ENCODE measurements around the gene CCDC136.

The CCDC136 gene

DNA sequence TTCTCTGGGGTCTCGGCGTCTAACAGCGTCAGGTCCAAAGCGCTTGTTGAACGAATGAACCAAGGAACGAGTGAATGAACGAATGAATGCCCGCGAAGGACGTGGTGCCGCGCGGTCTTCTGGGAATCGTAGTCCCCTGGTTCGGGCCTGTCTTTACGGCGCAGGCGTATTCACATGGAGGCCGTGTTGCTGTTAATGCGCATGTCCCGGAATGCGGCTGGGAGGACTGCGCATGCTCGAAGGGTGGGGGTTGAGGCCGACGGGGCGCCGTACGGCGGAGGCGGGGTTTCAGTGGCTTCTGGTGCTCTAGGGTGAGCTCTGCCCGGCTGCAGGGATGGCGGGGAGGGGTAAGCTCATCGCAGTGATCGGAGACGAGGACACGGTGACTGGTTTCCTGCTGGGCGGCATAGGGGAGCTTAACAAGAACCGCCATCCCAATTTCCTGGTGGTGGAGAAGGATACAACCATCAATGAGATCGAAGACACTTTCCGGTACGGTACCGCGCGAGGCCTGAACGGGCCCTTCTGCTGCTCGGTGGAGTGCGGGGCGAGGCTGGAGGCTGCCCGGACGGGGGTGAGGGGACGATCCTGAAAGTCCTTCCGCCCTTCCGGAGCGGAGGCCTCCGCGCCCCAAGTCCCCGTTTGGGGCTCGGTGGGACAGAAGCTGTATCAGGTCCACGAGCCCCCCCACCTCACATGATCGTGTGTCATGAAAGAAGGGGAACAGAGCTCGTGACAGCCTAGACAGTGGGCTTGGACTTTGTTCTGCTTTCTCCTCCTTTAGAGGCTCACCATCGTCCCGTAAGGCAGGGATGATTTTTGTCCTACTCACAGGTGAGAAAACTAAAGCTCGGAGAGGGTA lies 71.0 kb downstream of the CCDC136 start, which contains the start of gene ATP6V1F:
ATP6V1F (plus strand) TSS at position 286 of the 862 bp plus-strand sequence; CDS start at position 335, 49 bp downstream.
- peak; percentile 96 for DNase-seq (ENCODE audit: extremely low read depth, low read depth)
- H3K4me3 ChIP-seq (replicated peaks; ENCODE audit: low read depth, low read length) = peak within 1 kb of the TSS; percentile 98
- TF ChIP-seq, protein P1, sequence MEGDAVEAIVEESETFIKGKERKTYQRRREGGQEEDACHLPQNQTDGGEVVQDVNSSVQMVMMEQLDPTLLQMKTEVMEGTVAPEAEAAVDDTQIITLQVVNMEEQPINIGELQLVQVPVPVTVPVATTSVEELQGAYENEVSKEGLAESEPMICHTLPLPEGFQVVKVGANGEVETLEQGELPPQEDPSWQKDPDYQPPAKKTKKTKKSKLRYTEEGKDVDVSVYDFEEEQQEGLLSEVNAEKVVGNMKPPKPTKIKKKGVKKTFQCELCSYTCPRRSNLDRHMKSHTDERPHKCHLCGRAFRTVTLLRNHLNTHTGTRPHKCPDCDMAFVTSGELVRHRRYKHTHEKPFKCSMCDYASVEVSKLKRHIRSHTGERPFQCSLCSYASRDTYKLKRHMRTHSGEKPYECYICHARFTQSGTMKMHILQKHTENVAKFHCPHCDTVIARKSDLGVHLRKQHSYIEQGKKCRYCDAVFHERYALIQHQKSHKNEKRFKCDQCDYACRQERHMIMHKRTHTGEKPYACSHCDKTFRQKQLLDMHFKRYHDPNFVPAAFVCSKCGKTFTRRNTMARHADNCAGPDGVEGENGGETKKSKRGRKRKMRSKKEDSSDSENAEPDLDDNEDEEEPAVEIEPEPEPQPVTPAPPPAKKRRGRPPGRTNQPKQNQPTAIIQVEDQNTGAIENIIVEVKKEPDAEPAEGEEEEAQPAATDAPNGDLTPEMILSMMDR (IDR thresholded peaks at IDR 0.05; ENCODE audit: low read depth, low read length, missing control alignments) = no peak

DNA sequence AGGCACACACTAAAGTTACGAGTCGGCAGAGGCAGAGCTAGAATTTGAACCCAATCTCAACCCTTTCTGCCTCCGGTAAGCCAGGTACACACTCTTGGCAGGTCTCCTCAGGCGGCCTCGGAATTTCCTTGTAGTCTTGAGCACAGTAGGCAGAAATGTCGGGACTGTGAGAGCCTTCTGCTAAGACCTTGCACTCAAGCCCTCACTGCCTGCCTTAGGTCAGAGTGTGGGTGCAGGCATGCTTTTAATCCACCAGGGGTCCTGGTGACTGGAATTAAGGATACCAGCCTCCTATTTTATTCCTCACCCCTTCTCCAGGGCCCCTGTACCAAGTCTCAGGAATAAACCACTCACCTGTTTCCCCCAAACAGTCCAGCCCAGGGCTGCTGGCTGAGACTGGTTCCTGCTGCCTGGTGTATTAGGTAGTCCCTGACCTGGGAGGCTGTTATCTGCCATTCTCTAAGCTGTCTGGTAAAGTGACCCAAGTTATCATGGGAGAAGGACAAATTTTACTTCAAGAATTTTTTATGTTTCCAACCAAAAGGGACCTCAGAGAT lies 71.7 kb downstream of the CCDC136 start:
- peak overlapping the region; percentile 98 for H3K4me3 ChIP-seq (replicated peaks; ENCODE audit: low read depth, low read length)
- DNase-seq (ENCODE audit: extremely low read depth, low read depth) = no peak
- TF ChIP-seq, protein P1 (IDR thresholded peaks at IDR 0.05; ENCODE audit: low read depth, low read length, missing control alignments) = peak; percentile 54

DNA sequence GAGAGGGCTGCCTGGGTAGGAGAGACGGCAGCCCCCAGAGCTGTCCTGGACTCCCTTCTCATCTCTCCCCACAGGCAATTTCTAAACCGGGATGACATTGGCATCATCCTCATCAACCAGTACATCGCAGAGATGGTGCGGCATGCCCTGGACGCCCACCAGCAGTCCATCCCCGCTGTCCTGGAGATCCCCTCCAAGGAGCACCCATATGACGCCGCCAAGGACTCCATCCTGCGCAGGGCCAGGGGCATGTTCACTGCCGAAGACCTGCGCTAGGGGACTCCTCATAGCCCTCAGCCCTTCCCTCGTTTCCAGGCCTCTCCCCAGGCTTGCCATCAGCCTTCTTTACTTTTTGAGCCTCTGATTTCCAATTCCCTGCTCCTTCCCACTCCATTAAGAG lies 73.5 kb downstream of the CCDC136 start:
- DNase-seq (ENCODE audit: extremely low read depth, low read depth) = no peak
- H3K4me3 ChIP-seq (replicated peaks; ENCODE audit: low read depth, low read length) = no peak overlapping the region
- TF ChIP-seq, protein P1 (IDR thresholded peaks at IDR 0.05; ENCODE audit: low read depth, low read length, missing control alignments) = no peak

DNA sequence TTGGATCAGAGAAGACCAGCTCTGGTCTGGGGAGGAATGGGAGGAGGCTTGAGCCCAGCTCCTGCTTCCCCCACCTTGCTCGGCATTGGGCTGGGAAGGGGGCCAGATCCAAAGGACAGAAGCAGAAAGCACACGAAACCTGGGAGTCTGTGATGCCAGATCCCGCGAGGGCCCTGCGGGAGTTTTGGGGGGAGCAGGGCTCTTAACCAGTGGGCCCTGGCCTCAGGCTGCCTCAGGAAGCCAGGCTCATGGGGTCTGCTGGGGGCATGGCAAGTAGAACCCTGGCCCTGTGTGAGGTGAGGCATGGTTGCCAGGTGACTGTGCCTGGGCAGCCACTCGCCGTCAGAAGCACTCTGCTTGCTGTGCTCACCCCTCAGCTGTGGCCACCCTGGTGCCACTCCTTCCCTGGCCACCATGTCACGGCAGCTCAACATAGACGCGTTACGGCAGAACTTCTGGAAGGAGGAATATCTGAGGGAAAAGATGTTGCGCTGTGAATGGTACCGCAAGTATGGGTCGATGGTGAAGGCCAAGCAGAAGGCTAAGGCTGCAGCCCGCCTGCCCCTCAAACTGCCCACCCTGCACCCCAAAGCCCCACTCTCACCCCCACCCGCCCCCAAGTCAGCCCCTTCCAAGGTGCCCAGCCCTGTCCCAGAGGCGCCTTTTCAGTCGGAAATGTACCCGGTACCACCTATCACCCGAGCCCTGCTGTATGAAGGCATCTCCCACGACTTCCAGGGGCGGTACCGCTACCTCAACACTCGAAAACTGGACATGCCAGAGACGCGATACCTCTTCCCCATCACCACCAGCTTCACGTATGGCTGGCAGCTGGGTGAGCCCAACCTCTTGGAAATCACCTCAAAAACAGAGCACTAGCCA lies 74.5 kb downstream of the CCDC136 start:
- H3K4me3 ChIP-seq (replicated peaks; ENCODE audit: low read depth, low read length) = no peak overlapping the region
- no peak for DNase-seq (ENCODE audit: extremely low read depth, low read depth)
- TF ChIP-seq, protein P1 (IDR thresholded peaks at IDR 0.05; ENCODE audit: low read depth, low read length, missing control alignments) = no peak

DNA sequence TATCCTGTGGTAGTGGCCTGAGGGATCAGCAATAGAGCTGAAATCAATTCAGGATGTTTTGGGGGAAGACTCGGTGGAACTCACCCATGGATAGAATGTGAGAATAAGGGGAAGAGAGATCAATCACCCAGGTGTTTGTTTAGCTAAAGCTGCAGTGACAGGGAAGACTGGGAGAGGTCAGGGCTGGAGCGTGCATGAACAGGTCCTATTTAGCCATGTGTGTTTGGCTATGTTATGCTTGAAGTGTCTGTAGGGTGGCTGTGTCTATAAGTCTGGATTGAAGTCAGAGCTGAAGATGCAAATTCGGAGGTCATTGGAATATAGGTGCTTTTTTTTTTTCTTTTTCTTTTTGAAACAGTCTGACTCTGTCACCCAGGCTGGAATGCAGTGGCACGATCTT lies 75.5 kb downstream of the CCDC136 start:
- no peak overlapping the region for H3K4me3 ChIP-seq (replicated peaks; ENCODE audit: low read depth, low read length)
- TF ChIP-seq, protein P1 (IDR thresholded peaks at IDR 0.05; ENCODE audit: low read depth, low read length, missing control alignments) = no peak
- no peak for DNase-seq (ENCODE audit: extremely low read depth, low read depth)

DNA sequence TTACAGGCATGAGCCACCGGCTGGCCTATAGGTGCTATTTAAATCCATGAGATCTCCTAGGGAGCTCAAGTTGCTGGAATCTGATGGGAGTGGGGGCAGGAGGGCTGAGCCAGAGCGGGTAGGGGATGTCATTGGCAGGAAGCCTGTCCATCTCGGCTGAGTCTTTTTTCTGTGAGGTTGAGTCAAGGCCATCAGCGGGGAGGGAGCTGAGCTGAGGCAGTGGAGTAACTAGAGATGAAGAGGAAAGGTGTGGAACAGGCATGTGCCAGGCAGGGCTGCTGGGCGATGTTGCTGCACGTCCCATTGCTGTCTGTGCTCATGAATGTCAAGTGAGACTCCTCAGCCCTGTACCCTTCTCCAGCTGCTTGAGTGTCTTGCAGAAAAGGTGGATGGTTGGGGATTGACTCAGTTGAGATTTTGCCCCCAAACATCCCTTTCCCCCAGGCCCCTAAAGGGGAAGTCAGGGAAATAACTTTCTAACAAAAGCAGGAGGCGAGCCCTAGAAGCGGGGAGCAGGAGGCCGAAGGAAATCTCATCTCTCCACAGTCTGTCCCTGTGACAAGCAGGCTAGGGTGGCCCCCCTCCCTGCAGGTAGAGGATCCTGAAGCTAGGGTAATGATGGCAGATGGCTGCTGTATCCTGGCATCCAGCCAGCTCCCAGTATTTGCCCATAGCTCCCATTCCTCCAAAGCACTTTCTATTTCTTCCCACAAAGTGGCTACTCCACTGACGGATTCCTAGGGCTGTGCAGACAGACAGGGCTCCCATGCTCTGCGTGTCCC lies 76.3 kb downstream of the CCDC136 start:
- DNase-seq (ENCODE audit: extremely low read depth, low read depth) = no peak
- H3K4me3 ChIP-seq (replicated peaks; ENCODE audit: low read depth, low read length) = no peak overlapping the region
- TF ChIP-seq, protein P1 (IDR thresholded peaks at IDR 0.05; ENCODE audit: low read depth, low read length, missing control alignments) = no peak

All from HFF-Myc (cell line).